Measurements from ENCODE around the gene LOXL3.

LOXL3 gene

GRCh38 chr2:74553892-74554819 is at the start of gene LOXL3, which contains the start of gene DOK1:
Gene LOXL3, minus strand, starts transcription at chr2:74553942. Its CDS starts 1,308 bp downstream, at chr2:74552634.
Gene DOK1, plus strand, starts transcription at chr2:74554720. Its CDS starts 35 bp downstream, at chr2:74554755.
- peak; percentile 27 for DNase-seq

DNA sequence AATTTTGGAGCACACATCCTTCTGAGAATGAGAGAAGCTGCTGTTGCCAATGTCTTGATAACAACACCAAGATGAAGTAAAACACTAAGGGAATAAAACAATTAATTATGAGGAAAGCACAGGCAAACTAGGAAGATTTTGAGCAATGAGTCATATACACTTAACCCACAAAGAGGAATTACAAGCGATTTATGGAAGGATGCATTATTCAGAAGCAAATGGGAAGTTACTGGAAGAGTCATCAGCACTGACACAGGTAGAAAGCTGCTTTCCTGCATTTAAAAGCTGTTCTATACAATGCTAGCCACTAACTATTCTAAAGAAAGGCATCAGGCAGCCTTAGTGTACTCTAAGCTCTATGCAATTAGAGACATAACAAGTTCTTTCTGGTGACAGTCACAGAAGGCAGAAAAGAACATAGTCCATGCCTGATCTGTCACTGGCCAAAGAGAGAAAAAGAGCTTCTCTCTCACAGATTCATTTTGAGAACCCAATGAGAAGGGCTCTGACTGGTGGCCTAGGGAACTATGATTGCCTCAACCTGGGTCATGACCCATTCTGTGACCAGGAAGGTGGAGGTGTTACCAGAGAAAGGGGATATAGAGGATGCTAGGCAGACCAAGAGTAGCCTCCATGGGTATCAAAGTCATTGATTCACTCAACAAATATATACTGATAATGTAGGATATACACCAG is 49.0 kb upstream of the LOXL3 start:
- no peak for DNase-seq

- no peak for DNase-seq
These were observed 45.9 kb upstream of the LOXL3 start for GRCh38 chr2:74599676-74600075.

GRCh38 chr2:74597410-74597809 is 43.7 kb upstream of the LOXL3 start:
- peak; percentile 96 for DNase-seq

GRCh38 chr2:74596584-74596983 is 42.8 kb upstream of the LOXL3 start:
- no peak for DNase-seq

GRCh38 chr2:74593826-74594772 is 40.4 kb upstream of the LOXL3 start:
- DNase-seq = no peak

GRCh38 chr2:74588664-74589063 is 34.9 kb upstream of the LOXL3 start:
- DNase-seq = no peak

DNA sequence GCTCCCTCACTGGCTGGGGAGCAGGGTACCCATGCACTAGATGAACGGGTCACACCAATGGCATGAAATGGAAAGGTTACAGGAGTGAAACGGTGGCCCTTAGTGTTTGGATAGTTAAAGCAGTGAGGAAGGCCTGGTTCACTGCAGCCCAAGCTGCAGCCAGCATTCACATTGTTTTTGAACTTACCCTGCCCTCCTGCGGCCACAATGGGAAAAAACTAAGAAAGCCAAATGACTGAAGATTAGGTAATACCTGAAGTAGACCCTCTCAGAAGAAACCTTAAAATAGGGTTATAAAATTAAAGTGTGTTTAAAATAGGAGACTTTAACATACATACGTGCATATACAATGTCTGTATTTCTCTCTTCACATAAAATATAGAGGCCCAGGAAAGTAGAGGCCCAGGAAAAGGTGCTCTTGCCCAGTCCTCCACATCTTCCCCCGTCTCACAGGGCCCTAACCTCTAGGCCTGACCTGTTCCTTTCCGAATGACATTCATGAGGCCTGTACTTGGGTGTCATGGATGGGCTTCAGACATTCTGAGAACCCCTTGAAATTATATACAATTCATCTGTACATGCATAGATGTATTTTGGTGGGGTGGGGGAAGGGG is 34.0 kb upstream of the LOXL3 start:
- peak; percentile 60 for DNase-seq

DNA sequence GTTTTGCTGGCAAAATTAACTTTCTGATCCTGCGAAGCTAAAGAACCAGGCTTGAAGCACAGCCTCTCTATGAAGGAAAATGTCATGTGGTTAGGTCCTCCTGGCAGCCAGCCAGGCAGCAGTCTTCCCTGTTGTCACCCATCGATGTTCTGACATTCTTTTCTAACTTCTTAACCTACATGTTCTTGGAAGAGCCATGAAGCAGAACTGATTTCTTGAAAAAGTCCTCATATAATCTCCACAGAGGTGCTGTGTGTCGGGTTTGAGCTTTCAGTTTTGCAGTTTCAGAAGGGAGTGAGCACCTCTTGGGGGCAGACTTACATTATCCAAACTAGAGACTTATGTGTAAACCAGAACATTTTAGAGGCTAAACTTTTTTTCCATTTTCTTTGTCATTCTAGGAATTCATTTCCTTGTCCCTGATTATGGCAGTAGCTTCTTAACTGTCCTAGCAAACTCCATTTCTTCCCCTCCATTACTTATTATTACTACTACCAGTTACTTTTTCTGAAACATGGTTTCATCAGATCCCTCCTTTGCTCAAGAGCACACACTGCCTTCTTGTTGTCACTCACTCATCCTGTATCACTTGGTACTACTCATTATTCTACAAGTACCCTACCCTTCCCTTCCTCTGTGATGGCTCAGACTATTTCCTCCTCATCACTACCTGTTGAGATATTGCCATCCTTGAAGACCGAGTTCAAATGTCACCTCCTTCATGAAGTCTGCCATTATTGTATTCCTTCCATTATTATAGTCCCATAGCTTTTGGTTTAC is 31.9 kb upstream of the LOXL3 start:
- no peak for DNase-seq

DNA sequence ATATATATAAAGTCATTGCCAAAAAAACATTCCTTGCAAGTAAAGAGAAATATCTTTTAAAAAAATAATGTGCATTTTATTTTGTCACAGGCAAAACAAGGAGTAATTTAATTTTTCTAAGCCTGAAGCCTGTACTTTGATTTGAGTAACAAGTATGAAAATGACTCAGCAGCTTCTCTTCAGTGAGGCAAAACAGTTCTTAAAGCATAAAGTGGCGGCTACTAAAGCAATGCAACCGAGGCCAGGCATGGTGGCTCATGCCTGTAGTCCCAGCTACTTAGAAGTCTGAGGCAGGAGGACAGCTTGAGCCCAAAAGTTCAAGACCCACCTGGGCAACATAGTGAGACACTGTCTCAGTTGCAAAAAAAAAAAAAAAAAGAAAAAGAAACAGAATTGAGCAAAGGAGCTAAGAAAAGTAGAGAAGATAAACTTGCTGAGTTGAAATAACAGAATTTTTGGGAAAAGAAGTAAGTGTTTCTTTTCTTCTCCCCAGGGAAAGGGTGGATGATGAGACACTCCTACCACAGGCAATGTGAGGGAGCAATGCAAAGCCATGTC is 30.4 kb upstream of the LOXL3 start:
- no peak for DNase-seq

- no peak for DNase-seq
These were observed 29.8 kb upstream of the LOXL3 start for GRCh38 chr2:74583504-74583903.

DNA sequence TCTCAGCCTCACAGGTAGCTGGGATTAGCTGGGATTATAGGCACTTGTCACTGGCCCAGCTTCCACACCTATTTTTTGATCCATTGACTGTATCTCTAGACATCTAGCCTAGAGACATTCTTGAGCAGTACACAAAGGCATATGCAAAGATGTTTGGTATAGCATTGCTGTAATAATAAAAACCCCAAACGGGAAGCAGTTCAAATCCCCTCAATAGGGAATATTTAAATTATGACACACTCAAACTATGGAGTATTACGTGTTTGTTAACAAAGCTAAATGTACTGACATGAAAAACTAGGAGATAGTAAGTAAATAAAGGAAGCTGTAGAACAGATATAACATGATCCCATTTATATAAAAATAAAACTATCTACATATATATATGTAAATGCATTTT is 28.4 kb upstream of the LOXL3 start:
- no peak for DNase-seq

DNA sequence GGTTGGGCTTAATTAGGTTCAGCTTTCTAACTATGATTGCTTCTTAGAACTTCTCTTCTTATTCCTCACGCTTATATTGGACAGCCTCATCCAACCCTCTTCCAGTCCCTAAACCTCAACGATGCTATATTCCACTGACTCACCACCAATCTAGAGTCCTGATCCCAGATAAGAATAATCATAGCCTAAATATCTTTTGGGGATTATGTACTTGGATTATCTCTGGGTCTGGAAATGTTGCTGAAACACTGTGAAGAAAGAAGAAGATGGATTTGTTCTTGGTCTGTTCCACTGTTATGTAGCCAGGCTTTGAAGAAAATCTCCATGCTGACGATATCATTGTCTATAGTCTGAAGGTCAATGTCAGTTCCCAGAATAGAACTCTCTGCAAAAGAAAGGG is 27.7 kb upstream of the LOXL3 start:
- no peak for DNase-seq

GRCh38 chr2:74578408-74578807 is 24.7 kb upstream of the LOXL3 start:
- no peak for DNase-seq

GRCh38 chr2:74577448-74577847 is 23.7 kb upstream of the LOXL3 start:
- no peak for DNase-seq

DNA sequence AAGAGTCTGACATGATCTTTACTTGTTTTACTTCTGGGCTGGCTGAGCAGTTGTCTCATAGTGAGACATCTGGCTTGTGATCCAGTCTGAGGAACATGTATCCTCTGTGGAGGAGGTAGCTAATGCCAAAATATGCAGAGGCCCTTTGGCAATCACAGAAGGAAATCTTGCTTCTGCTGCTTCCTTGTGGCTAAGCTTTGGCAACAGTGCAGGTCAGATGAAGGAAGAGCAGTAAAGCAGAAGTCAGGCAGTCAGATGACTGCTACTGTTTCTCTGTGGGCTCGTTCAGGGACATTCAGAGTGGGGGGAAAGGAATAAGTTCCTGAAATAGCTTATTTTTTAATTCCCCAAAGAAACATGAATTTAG is 23.1 kb upstream of the LOXL3 start:
- no peak for DNase-seq

DNA sequence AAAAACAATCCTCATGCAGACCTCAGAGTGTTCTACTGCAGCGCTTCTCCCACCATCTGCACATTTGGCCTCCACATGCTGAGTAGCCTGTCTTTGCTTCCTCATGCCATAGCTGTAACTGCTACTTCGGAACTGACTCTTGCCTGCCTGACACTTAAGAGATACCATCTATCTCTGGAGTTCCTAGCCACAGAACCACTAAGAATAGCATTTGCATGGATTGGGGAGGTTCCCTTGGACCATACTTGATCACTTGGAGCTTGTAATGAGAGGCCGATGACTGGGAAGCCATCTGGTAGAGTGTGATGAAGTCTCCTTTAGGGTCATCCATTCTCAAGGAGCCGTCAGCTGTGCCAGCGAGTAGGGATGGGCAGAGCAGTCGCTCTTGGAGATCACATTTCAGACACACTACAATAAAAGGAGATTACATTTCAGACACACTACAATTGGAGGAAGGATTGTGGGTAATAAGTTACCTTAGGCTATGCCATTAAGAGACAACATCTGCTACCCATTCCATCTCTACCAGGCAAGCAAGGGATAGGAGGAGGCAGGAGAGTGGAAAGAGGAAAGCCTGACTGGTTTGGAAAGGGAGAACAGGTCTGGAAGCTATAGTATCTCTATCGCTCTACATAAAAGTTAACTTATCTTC is 22.6 kb upstream of the LOXL3 start:
- DNase-seq = no peak

DNA sequence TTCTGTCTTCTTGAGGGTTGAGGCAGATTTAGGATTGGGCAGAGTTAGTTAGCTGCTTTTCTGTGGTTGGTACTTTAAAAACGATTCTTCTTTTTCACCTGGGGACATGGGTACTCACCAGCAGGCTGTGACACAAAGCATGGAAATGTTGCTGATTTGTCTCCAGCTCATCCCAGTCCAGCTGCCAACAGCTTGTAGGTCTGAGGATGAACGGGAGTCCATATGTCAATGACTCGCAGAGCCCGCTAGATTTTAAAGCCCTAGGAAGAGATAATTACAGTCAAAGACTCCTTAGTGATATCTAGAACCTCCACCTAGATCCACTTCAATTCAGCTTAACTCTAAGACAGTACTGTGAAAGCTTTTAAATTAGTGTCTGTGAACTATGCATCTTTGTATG is 21.6 kb upstream of the LOXL3 start:
- peak; percentile 11 for DNase-seq

GRCh38 chr2:74573747-74574562 is 20.2 kb upstream of the LOXL3 start:
- DNase-seq = no peak

Measured in NCI-H1694 (cell line).